NCI-H526 treated with DMSO at 0.1 percent for 48 hours (cell line): ENCODE data around the gene PAGE2B.
"Not testable (repeated sequence)": the region's sequence is repeated elsewhere in the genome, so short reads cannot be mapped to it uniquely, and the experiment has no call there.

Experiments used
- DNase-seq: peaks from one replicate; lab custom pipeline; 2025; lab: John Stamatoyannopoulos, UW

PAGE2B gene

GRCh38 chrX:55074851-55075467 is at the start of gene PAGE2B:
TSS of gene PAGE2B (plus strand) at chrX:55075030. CDS start at chrX:55076042, 1,012 bp downstream.
- DNase-seq = no peak

- no peak for DNase-seq
Observed at GRCh38 chrX:55026143-55026542, 48.7 kb upstream of the PAGE2B start.

GRCh38 chrX:55026840-55027239 is 48.0 kb upstream of the PAGE2B start:
- DNase-seq = no peak

GRCh38 chrX:55028040-55028439 is 46.8 kb upstream of the PAGE2B start:
- no peak for DNase-seq

- no peak for DNase-seq
Observed at GRCh38 chrX:55028611-55029010, 46.2 kb upstream of the PAGE2B start.

GRCh38 chrX:55029291-55029690 is 45.5 kb upstream of the PAGE2B start:
- DNase-seq = no peak

GRCh38 chrX:55030271-55031205 is 44.3 kb upstream of the PAGE2B start, which contains the start of gene ALAS2:
TSS of gene ALAS2 (minus strand) at chrX:55030977. CDS start at chrX:55026000, 4,977 bp downstream.
- no peak for DNase-seq

- no peak for DNase-seq
Observed at GRCh38 chrX:55033429-55033828, 41.4 kb upstream of the PAGE2B start.

GRCh38 chrX:55039471-55039870 is 35.4 kb upstream of the PAGE2B start:
- no peak for DNase-seq

GRCh38 chrX:55041514-55041913 is 33.3 kb upstream of the PAGE2B start:
- DNase-seq = no peak

GRCh38 chrX:55050599-55050998 is 24.2 kb upstream of the PAGE2B start:
- not testable (repeated sequence) for DNase-seq

GRCh38 chrX:55056820-55057674 is 17.8 kb upstream of the PAGE2B start:
- DNase-seq = no peak

GRCh38 chrX:55057675-55058249 is 17.1 kb upstream of the PAGE2B start:
- peak; percentile 8 for DNase-seq

GRCh38 chrX:55067180-55067579 is 7.7 kb upstream of the PAGE2B start:
- not testable (repeated sequence) for DNase-seq

GRCh38 chrX:55072286-55072685 is 2.5 kb upstream of the PAGE2B start:
- DNase-seq = no peak

- no peak for DNase-seq
Observed at GRCh38 chrX:55088795-55089489, 14.1 kb downstream of the PAGE2B start, which contains the start of gene PAGE2. TSS of gene PAGE2 (plus strand) at chrX:55089018. CDS start at chrX:55090021, 1,003 bp downstream.

- DNase-seq = no peak
Observed at GRCh38 chrX:55098691-55099090, 23.9 kb downstream of the PAGE2B start.

- DNase-seq = no peak
Observed at GRCh38 chrX:55099162-55099561, 24.3 kb downstream of the PAGE2B start.

- DNase-seq = no peak
Observed at GRCh38 chrX:55102754-55103153, 27.9 kb downstream of the PAGE2B start.

- no peak for DNase-seq
Observed at GRCh38 chrX:55107262-55107661, 32.4 kb downstream of the PAGE2B start.

GRCh38 chrX:55107911-55108310 is 33.1 kb downstream of the PAGE2B start:
- DNase-seq = no peak
